Hepatocyte (in vitro differentiated cells): ENCODE results near the gene MCRIP2. TPM values are rescaled to one million over a fixed set of nuclear protein-coding genes. Genes with fewer than 3 reads are reported as not detected.

Source experiments
- DNase-seq: peaks from one replicate; pipeline ENCODE4 v3.0.0-alpha.2; 2016; ENCODE audit warnings: low spot score
- H2AFZ ChIP-seq: fragments of 200-600 bp; sonication (generic); 2 replicates; pipeline ENCODE4 v1.6.0; 2016; ENCODE audit warnings: antibody characterized with exemption, mild to moderate bottlenecking
- H3K27ac ChIP-seq: fragments of 200-600 bp; sonication (generic); 2 replicates; pipeline ENCODE4 v1.5.1; 2016; ENCODE audit warnings: mild to moderate bottlenecking
- H3K27me3 ChIP-seq: fragments of 200-600 bp; sonication (generic); 2 replicates; pipeline ENCODE4 v1.6.1; 2016
- H3K36me3 ChIP-seq: fragments of 200-600 bp; sonication (generic); replicated peaks from 2 replicates; pipeline ENCODE4 v1.5.1; 2016; ENCODE audit warnings: low read depth; ENCODE audit not compliant: insufficient read depth
- H3K4me1 ChIP-seq: fragments of 200-600 bp; sonication (generic); 2 replicates; pipeline ENCODE4 v1.5.1; 2016; ENCODE audit warnings: mild to moderate bottlenecking, moderate library complexity; ENCODE audit not compliant: insufficient read depth
- H3K4me2 ChIP-seq: fragments of 200-600 bp; sonication (generic); 2 replicates; pipeline ENCODE4 v1.6.0; 2016
- H3K4me3 ChIP-seq: fragments of 200-600 bp; sonication (generic); 2 replicates; pipeline ENCODE4 v1.5.1; 2016; ENCODE audit warnings: mild to moderate bottlenecking
- H3K79me2 ChIP-seq: fragments of 200-600 bp; sonication (generic); 2 replicates; pipeline ENCODE4 v1.6.0; 2017; ENCODE audit warnings: mild to moderate bottlenecking
- H3K9me2 ChIP-seq: fragments of 200-600 bp; sonication (generic); replicated peaks from 2 replicates; pipeline ENCODE4 v1.6.0; 2017; ENCODE audit warnings: mild to moderate bottlenecking; ENCODE audit not compliant: insufficient read depth
- H3K9me3 ChIP-seq: fragments of 200-600 bp; sonication (generic); 2 replicates; pipeline ENCODE4 v1.5.1; 2016; ENCODE audit warnings: low read depth, mild to moderate bottlenecking
- H4K20me1 ChIP-seq: fragments of 200-600 bp; sonication (generic); 2 replicates; pipeline ENCODE4 v1.6.0; 2016; ENCODE audit warnings: mild to moderate bottlenecking; ENCODE audit not compliant: insufficient read depth, poor library complexity, severe bottlenecking
- EZH2 ChIP-seq: fragments of 200-600 bp; sonication (generic); IDR thresholded peaks from 2 replicates; pipeline ENCODE4 v1.6.1; 2016; ENCODE audit warnings: antibody characterized with exemption, mild to moderate bottlenecking, borderline replicate concordance
- EZH2phosphoT487 ChIP-seq: fragments of 200-600 bp; sonication (generic); IDR thresholded peaks from one replicate; pipeline ENCODE4 v1.6.1; 2018; ENCODE audit warnings: antibody characterized with exemption, mild to moderate bottlenecking, low read depth, moderate library complexity; ENCODE audit not compliant: unreplicated experiment, severe bottlenecking
- WGBS: methylation state at CpG from one replicate; pipeline ENCODE4 v1.1.6; 2016; ENCODE audit warnings: low lambda C conversion rate; ENCODE audit errors: missing lambda C conversion rate; 5-methylcytosine and 5-hydroxymethylcytosine counted together
- polyA plus RNA-seq: library from polyadenylated mRNA; unstranded; fragments of >200 nt; fragmentation: Nextera tagmentation; extraction: Ambion mirVana; gene quantifications from 2 replicates; pipeline ENCODE4 v1.2.1, GENCODE V29; 2016
- total RNA-seq: library from RNA; depleted of rRNA; stranded (reverse); fragments of >200 nt; gene quantifications from 2 replicates; pipeline ENCODE4 v1.2.3, GENCODE V29; 2014
- TF ChIP-seq, protein P1 (sequence below): fragments of 200-600 bp; sonication (generic); IDR thresholded peaks from 2 replicates; pipeline ENCODE4 v1.5.1; 2016; ENCODE audit warnings: antibody characterized with exemption, mild to moderate bottlenecking; ENCODE audit not compliant: poor library complexity

MCRIP2 gene
- total and polyA plus RNA-seq, 2 experiments from 2014 or later = 43.0 to 100 TPM

DNA sequence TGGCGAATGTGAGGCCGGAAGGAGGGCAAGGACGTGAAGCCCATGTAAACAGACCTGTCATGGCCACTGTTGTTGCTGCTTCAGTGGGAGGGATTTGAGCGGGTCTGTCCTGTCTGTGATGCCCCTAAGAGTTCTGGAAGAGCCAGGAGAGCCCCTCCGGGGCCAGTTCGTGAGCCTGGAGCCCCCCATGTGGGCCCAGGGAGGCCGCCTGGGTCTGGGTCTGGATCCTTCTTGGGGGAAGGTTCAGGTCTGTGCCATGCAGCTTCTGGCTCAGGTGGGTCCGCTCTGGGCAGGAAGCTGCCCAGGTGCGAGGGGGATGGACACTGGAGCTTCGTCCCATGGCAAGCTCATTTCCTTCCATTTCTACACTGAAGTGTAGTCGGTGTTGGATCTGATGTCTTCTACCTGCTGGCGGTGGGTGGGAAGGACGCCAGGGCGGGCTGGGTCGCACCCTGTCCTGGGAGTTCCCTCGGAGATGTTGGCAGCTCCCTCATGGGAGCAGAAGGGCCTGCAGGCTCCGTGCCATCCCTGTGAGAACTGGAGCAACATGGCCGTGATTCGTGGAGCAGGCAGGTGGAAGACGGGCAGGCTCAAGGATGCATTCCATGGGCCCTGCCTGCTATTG is 22.0 kb upstream of the MCRIP2 start:
- TF ChIP-seq EZH2 (no peak), EZH2phosphoT487 (no peak)
- TF ChIP-seq, protein P1, sequence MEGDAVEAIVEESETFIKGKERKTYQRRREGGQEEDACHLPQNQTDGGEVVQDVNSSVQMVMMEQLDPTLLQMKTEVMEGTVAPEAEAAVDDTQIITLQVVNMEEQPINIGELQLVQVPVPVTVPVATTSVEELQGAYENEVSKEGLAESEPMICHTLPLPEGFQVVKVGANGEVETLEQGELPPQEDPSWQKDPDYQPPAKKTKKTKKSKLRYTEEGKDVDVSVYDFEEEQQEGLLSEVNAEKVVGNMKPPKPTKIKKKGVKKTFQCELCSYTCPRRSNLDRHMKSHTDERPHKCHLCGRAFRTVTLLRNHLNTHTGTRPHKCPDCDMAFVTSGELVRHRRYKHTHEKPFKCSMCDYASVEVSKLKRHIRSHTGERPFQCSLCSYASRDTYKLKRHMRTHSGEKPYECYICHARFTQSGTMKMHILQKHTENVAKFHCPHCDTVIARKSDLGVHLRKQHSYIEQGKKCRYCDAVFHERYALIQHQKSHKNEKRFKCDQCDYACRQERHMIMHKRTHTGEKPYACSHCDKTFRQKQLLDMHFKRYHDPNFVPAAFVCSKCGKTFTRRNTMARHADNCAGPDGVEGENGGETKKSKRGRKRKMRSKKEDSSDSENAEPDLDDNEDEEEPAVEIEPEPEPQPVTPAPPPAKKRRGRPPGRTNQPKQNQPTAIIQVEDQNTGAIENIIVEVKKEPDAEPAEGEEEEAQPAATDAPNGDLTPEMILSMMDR = no peak
- H4K20me1 ChIP-seq = peaks cover 15% of the 10 kb centered on the region
- no peak for DNase-seq
- no peaks in the 10 kb centered on the region for H3K36me3 ChIP-seq
- H3K27me3 ChIP-seq = no peaks in the 10 kb centered on the region
- no peaks in the 10 kb centered on the region for H3K9me2 ChIP-seq
- H3K4me3 ChIP-seq = no peak overlapping the region
- H2AFZ ChIP-seq = no peak overlapping the region
- WGBS = 96% methylated on average over 20 of the region's 20 CpGs
- no peak overlapping the region for H3K27ac ChIP-seq
- H3K79me2 ChIP-seq = peaks cover 14% of the 10 kb centered on the region
- H3K9me3 ChIP-seq = no peaks in the 10 kb centered on the region
- no peak overlapping the region for H3K4me2 ChIP-seq
- H3K4me1 ChIP-seq = no peaks in the 10 kb centered on the region

DNA sequence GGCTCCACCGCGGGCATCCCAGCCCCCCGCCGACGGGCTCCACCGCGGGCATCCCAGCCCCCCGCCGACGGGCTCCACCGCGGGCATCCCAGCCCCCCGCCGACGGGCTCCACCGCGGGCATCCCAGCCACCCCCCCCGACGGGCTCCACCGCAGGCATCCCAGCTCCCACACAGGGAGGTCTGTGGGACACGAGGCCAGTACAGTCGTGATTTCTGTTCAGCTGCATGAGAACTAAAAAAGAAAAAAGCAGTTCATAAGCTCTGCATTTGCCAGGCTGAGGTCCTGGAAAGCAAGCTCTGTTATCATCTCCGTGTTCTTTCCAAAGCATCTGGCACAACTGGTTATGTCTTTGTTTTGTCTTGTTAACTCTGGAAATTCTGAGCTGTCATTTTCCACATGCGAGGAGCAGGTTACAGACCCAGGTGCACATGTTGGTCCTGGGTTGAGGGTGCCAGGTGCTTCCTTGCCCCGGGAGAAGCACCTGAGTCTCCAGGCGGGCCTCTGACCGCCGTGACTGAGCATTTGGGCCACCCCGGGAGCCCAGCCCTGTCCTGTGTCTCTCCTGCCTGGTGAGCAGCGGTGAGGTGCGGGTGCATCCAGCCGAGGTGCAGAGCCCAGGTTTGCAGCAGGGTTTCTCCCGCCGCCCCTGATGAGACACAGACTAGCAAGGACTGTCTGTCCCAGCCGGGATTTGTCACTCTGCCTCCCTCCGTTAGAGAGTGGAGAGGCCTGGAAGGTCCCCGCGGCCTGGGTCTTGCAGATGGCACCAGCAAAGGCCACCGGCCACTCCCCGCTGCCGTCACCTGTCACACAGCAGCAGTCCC is 20.7 kb upstream of the MCRIP2 start:
- no peak for TF ChIP-seq EZH2phosphoT487
- peaks cover 3% of the 10 kb centered on the region for H3K79me2 ChIP-seq
- 90% methylated on average over 21 of the region's 41 CpGs for WGBS
- H3K9me3 ChIP-seq = no peaks in the 10 kb centered on the region
- H3K36me3 ChIP-seq = no peaks in the 10 kb centered on the region
- peaks cover 15% of the 10 kb centered on the region for H4K20me1 ChIP-seq
- H3K4me2 ChIP-seq = no peak overlapping the region
- no peak overlapping the region for H3K27ac ChIP-seq
- no peak overlapping the region for H2AFZ ChIP-seq
- no peaks in the 10 kb centered on the region for H3K27me3 ChIP-seq
- DNase-seq = peak; percentile 5
- no peaks in the 10 kb centered on the region for H3K9me2 ChIP-seq
- no peaks in the 10 kb centered on the region for H3K4me1 ChIP-seq
- no peak overlapping the region for H3K4me3 ChIP-seq

- H3K27me3 ChIP-seq = no peaks in the 10 kb centered on the region
- peaks cover 3% of the 10 kb centered on the region for H3K79me2 ChIP-seq
- WGBS = 88% methylated on average over 21 of the region's 21 CpGs
- no peaks in the 10 kb centered on the region for H3K36me3 ChIP-seq
- H3K9me3 ChIP-seq = no peaks in the 10 kb centered on the region
- no peak overlapping the region for H2AFZ ChIP-seq
- DNase-seq = peak; percentile 5
- H3K4me2 ChIP-seq = no peak overlapping the region
- H4K20me1 ChIP-seq = peaks cover 9% of the 10 kb centered on the region
- no peak for TF ChIP-seq EZH2
- TF ChIP-seq, protein P1 = no peak
- no peak overlapping the region for H3K27ac ChIP-seq
- no peaks in the 10 kb centered on the region for H3K9me2 ChIP-seq
- no peaks in the 10 kb centered on the region for H3K4me1 ChIP-seq
- H3K4me3 ChIP-seq = no peak overlapping the region
Observed at GRCh38 chr16:621526-622105, 20.0 kb upstream of the MCRIP2 start.

- no peak for DNase-seq
- H3K9me2 ChIP-seq = no peaks in the 10 kb centered on the region
- no peak overlapping the region for H3K4me2 ChIP-seq
- H3K27me3 ChIP-seq = no peaks in the 10 kb centered on the region
- H4K20me1 ChIP-seq = peaks cover 8% of the 10 kb centered on the region
- 93% methylated on average over 17 of the region's 17 CpGs for WGBS
- no peak overlapping the region for H2AFZ ChIP-seq
- peaks cover 3% of the 10 kb centered on the region for H3K79me2 ChIP-seq
- H3K27ac ChIP-seq = no peak overlapping the region
- no peaks in the 10 kb centered on the region for H3K4me1 ChIP-seq
- no peaks in the 10 kb centered on the region for H3K9me3 ChIP-seq
- no peak overlapping the region for H3K4me3 ChIP-seq
- TF ChIP-seq EZH2phosphoT487 (no peak), EZH2 (no peak)
- TF ChIP-seq, protein P1 = no peak
- no peaks in the 10 kb centered on the region for H3K36me3 ChIP-seq
Observed at GRCh38 chr16:622920-623280, 18.7 kb upstream of the MCRIP2 start.
